ENCODE results near the gene UTF1.

Gene UTF1, protein sequence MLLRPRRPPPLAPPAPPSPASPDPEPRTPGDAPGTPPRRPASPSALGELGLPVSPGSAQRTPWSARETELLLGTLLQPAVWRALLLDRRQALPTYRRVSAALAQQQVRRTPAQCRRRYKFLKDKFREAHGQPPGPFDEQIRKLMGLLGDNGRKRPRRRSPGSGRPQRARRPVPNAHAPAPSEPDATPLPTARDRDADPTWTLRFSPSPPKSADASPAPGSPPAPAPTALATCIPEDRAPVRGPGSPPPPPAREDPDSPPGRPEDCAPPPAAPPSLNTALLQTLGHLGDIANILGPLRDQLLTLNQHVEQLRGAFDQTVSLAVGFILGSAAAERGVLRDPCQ

DNA sequence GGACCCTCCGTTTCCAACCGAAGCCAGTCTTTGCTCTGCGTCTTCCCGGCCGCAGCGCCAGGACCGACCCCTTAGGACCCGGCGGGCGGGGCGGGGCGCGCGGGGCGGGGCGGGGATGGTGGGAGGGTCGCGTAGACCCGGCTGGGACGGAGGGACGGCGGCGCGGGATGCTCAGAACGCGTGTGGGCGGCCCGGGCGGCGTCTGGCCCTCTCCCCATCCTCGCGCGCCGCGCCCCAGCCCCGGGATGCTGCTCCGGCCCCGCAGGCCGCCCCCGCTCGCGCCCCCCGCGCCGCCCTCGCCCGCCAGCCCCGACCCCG, at the start of gene UTF1:
Gene UTF1 (plus strand): TSS at position 174 of the 318 bp plus-strand sequence. CDS start 72 bp downstream, at position 246.
- no peak for DNase-seq

DNA sequence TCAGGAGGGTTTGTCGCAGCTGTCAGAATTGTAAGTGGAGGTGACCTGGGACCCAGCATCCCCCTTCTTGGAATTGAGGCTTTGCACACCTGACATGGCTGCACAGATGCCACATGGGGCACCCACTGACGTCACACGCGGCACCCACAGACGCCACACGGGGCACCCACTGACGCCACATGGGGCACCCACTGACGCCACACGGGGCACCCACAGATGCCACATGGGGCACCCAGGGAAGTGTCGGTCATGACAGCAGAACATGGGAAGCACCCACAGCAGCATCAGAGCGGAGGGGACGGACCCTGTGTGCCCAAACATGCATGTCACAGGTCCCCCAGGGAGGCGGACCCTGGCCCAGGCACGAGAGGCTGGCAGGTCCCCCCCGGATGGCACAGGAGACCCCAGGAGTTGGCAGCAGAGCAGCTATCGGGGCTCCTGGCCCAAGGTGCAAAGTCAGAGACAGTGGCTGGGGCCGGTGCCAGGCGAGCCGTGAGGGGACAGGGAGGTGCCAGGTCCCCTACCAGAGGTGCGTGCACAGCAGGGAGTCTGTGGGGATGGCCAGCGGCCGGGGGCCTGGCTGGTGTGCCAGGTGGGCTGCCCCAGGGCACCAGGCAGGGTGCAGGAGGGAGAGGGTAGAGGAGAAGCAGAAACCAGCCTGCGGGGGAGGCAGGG, 48.9 kb upstream of the UTF1 start:
- DNase-seq = no peak

DNA sequence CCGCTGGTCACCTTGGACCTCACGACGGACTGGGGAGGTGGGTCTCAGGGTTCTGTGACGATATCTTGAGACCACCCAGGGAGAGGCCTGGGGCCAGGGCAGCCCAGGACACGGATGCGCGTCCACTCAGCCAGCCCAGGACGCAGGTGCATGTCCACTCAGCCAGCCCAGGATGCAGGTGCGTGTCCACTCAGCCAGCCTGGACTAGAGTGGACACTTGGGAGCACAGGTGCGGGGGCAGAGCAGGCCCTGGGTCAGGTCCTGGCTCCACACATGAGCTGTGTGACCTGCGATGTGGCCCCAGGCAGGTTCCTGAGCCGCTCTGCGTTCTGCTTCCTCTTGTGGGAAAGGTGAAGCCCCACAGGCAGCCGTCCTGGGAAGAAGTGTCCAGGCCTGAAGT, 47.8 kb upstream of the UTF1 start:
- DNase-seq = no peak

DNA sequence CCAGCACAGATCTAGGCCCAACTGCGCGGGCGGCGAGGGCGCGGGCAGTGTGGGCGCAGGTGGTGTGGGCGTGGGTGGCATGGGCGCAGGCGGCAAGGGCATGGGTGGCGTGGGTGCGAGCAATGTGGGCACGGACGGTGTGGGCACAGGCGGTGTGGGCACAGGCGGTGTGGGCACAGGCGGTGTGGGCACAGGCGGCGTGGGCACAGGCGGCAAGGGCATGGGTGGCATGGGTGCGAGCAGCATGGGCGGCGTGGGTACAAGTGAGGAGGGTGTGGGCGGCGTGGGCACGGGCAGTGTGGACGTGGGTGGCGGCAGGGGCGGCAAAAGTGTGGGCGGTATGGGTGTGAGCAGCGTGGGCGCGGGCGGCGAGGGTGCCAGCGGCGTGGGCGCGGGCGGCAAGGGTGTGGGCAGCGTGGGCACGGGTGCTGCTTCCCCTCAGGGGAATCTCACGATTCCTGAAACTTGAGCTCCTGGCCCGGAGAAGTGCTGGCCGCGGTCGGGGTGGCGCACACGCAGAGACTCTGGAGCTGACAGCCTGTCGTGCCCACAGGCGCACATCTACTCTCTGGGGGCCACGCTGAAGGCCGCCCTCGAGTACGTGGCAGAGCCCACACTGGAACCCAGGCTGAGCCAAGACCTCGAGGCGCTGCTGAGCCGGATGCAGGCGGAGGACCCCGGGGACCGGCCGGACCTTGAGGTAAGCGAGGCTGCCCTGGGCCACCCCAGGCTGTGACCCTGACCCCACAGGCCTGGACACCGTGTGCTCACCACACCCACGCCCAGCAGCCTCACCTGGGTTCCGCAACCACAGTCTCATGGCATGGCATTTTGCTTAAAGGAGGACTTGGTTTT, 47.0 kb upstream of the UTF1 start:
- no peak for DNase-seq

DNA sequence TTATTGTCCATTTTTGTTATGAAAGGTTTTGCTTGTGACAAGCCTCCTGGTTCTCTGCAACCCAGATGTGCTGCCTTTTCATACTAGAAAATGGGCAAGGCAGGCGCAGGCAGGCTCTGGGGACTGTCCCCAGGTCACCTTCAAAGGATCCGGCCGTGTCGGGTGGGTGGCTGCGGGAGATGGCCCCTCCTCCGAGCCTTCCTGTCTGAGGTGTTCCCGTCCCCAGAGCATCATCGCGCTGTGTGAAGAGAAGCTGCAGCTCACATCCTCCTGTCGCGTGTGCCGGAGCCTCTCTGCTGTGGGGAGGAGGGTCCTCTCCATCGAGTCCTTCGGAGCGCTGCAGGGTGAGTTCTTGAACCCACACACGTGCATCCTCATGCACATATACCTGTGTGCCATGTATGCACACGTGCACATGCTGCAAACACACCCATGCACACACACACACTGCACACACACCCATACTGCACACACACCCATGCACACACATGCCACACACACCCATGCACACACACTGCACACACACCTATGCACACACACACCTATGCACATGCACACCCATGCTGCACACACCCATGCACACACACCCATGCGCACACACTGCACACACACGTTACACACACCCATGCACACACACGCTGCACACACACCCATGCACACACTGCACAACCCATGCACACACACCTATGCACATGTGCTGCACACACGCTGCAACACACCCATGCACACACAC, 46.2 kb upstream of the UTF1 start:
- DNase-seq = no peak

DNA sequence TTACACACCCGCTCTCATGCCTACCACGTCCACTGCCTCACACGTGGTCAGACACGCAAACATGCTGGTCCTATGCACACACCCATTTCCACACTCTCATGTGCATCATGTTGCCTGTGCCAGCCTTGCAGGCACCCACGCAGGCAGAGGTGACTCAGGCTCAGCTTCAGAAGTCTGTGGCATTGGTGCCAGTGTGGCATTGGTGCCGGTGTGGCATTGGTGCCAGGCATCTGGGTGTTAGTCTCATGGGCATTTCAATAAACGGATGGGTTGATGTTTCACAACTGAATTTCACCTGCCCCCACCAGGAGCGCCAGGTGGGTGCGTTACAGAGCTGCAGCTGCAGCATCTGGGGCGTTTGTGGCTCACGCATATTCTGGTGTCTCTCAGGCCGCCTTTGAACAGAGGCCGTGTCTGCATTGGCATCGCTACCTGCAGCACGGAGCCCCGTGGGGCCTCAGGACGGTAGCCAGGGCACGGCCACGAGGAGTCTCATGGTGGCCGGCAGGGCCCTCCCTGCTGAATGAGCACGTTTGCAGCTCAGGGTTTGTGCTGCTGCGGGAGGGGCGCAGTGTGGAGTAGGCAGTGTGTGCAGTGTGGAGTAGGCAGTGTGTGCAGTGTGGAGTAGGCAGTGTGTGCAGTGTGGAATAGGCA, 45.3 kb upstream of the UTF1 start:
- DNase-seq = no peak

DNA sequence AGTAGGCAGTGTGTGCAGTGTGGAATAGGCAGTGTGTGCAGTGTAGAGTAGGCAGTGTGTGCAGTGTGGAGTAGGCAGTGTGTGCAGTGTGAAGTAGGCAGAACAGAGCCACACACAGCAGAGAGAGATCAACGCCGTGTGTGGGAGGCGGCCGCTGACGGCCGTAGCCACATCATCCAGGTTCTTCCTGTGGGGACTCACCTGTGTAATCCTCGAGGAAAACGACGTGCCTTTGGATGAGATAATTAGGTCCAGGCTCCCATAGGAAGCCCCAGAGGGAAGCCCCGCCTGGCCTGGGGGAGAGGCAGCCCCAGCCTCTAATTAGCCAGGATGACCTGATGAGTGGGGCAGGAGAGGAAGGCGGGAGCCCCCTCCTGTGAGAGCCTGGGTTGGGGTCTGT, 44.6 kb upstream of the UTF1 start:
- DNase-seq = no peak

DNA sequence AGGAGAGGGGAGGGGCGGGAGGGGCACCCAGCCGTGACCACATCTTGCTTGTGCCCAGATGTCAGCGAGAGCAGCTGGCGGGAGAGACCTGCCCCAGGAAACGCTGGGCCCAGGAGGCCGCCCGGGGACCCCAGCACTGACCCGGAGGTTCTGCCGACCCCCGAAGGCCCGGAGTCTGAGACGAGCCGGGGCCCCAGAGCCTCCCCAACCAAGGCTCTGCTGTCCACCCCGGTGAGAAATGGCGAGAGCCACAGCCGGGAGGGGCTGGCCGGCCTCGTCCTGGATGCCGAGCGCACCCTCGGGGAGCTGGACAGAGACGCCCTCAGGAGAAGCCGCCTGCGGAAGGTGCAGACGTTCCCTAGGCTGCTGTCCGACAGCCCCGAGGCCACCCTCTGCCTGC, 44.1 kb upstream of the UTF1 start:
- DNase-seq = no peak

DNA sequence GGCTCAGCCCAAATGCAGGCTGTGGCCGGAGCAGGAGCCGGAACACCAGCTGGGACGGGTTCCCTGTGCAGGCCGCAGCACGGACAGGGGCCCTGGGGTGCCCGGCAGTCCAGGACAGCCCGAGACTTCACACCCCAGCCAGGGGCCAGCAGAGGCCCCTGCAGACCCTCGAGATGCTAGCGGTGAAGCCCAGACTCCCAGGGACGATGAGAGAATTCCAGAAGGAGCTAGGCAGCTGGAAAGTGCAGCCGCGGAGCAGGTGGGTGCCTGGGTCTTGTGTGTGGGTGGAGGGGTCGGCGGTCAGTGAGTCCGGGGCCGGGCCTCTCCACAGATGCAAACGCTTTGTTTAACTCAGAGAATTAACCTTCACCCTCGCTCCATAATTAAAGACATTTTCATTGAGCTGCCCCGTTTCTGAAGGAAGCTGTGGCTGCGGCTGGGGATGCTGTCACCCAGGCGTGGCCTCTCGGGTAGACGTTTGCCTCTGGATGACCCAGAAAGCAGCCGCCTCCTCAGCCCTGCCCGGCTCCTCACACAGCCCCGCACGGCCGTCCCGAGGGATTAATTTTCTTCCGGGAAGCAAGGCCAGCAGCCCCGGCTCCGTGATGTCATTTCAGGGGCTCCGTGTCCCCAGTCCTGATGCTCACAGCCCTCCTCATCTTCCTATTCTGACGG, 43.5 kb upstream of the UTF1 start:
- DNase-seq = no peak

DNA sequence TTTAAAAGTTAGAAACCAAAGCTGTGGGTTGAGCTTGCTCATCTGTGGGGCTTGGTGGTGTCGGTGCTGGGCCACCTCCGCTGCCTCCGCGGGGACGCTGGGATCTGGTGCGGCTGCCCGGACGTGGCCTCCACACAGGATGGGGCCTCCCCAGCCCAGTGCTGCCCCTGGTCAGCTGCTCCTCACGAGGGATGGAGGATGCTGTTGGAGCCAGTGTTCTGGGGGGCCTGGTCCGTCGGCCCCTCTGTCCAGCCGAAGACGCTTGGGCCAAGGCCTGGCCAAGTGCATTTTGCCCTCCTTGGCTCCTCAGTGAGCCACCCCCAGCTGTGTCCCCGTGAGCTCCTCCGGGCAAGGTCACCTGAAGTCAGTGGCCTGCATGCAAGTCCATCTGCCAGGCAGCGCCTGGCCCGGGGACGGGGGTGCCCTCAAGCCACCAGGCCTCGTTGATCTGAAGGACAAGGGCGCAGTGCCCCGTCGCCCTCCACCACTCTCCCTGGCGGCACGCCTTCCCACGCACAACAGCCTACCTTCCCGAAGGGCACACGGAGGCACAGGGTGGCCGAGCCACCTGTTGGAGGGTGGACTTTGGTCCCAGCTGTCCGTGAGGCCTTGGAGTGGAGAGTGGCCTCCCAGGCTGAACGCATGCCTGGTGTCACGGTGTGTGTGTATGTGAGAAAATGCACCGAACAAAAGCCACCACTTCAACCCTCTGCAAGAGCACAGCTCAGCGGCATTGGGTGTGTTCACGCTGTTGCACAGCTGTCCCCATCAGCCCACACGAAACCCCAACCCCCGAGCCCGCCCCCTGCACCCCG, 42.7 kb upstream of the UTF1 start:
- no peak for DNase-seq

DNA sequence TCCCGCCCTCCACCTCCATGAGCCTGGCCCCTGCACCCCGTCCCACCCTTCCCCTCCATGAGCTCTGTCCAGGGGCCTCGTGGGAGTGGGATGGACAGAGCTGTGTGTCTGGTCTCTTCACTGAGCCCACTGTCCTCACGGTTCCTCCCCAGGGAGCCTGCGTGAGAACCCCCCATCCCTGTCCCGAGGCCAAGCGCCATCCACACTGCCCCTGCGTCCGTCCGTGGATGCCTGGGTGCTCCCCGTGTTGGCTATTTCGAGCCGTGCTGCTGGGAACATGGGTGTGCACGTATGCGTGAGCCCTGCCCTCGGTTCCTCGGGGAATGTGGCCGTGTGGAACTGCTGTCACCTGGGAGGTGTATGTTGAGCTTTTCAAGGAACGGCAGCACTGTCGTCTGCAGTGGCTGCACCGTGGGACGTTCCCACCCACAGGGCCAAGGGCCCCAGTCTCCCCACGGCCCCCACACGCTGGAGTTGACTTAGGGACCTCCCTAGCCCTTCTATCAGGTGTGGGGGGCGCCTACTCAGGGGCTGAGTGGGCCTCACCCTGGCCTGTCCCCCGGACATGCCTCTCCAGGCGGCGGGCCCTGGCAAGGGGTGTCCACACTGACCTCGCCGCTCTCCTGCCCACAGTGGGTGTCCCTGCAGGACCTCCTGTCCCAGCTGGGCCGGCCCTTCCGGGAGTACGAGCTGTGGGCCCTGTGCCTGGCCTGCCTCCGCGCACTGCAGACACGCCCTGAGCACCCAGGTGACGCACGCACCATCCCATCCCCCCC, 41.9 kb upstream of the UTF1 start:
- DNase-seq = no peak

DNA sequence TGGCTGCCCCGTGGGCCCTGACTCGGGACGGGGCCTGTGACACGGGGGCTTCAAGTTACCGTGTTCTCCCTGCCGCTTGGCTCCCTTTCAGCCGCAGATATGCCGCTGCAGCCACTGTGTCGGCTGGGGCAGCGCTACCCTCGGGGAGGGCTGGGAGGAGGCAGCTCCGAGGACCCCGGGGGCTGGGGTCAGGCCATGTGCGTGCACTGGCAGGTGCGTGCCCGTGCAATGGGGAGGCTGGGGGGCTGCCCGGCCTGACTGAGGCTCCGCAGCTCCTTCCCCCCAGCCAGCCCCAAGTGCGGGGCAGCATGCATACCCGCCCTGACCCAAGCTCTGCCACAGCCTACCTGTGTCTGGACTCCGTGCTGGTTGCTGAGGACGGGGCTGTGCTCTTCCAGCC, 40.8 kb upstream of the UTF1 start:
- no peak for DNase-seq

DNA sequence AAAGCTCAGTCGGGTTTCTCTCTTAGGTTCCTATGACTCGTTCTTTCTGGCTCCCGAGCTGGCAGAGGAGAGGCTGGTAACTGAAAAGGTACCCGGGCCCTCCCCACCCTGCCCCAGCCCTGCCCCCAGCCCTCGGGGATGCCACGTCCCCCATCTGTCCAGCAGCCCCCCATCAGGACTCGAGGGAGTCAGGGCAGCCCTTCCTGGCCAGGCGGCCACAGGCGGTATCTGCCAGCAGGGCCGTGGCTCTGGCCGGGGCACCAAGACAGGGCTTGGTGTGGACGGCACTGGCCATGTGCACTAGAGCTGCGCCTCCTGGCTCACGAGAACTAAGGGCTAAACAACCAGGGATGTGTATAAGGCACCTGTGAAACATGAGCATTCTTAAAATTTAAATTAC, 40.3 kb upstream of the UTF1 start:
- DNase-seq = no peak

DNA sequence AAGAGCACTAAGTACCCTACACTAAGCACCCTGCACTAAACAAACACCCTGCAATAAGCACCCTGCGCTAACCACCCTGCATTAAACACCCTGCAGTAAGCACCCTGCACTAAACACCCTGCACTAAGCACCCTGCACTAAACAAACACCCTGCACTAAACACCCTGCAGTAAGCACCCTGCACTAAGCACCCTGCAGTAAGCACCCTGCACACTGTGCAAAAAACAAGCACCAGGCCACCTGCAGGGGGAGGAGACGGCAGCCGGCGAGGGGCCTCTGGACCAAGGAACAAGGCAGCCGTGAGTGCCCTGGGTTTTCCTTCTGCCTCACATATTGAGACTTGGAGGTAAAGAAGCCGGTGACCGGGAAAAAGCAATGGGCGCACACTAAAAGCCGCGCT, 39.8 kb upstream of the UTF1 start:
- DNase-seq = no peak

DNA sequence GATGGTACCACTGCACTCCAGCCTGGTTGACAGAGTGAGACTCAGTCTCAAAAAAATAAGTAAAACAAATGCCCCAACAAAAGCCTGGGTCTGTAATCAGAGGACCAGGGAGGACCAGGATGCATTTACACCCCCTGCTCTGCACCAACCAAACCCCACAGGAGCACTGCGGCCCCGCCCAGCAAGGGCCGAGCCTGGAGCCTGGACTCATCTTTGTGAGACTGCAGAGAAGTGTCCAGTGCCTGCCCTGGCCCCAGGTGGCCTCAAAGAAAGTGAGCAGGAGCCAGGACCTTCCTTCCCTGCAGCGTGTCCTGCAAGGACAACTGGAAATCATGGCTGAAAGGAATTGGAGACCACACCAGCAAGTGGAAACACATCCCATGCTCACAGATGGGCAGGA, 38.4 kb upstream of the UTF1 start:
- no peak for DNase-seq

DNA sequence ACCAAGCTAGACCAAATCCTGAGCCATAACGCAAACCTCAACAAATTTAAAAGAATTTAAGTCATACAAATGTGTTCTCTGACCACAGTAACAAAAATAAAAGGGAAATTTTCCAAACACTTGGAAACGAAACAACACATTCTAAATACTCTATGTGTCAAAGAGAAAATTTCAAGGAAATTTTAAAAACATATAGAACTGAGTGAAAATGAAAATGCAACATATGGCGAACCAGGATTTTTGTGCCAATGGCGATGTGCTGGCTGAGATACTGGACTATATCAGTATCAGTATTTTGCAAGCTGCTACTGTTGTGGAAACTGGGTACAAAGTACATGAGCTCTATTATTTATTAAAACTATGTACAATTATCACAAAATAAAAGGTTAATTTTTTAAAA, 35.9 kb upstream of the UTF1 start:
- no peak for DNase-seq

DNA sequence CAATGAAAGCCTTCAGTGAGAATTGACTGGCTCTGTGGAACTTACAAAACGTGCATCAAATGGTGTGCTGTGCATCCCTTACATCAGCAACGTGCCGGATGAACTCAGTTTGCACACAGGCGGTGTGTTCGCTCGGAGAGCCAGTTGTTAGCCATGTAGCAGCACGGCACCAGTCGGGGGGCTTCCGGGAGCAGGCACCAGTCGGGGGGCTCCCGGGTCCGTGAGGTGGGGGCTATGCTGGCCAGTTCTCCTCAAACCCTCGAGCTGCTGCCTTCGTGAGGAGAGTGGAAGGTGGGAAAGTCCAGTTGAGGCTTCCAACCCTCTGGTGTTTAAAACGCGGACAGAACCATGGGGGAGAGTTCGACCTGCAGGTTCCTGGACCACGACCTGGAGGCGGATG, 34.9 kb upstream of the UTF1 start:
- no peak for DNase-seq

DNA sequence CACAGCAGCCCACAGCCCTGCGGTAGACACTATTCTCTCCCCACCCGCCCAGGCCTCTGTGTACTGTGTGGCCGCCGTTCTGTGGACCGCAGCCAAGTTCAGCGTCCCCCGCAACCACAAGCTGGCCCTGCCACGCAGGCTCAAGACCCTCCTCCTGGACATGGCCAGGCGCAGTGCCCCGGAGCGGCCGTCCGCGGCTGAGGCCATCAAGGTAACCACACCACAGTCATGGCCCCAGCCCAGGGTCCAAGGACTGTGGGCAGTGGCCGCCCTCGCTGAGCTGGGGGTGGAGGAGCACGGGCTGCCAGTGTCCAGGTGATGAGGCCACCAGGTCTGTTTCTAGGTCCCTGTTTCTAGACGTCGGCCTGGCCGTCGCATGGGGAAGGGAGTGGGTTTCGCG, 34.4 kb upstream of the UTF1 start:
- DNase-seq = no peak

DNA sequence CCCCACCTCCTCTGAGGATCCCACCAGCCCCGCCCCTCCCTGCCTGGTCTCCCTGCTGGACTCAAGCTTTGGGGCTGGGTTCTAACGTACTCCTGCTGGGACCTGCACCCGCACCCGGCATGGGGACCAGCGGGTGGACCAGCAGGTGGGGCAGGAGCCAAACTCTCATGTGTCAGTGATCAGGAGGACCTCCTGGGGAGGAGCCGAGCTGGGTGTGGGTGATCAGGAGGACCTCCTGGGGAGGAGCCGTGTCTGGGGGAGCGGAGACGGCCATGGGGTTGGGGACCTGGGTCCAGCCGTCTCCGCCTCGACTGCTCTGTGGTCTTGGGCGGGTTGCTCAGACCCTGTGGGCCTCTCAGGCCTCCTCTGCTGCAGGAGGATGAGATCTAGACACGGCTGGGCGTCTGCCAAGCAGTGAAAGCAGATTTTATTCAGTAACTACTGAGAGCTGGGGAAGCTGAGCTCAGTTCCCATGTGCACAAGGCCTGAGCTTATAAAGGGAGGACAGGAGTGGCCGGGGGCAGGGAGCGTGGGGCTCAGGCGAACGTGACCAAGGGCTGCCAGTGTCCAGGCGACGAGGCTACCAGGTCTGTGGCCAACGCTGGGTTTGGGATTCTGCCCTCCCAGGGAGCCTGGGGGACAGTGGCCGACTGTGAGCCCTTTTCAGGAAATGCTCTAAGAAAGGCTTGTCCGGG, 33.6 kb upstream of the UTF1 start:
- no peak for DNase-seq

Data from NCI-H2227 treated with DMSO at 0.1 percent for 48 hours (cell line).